HEK293 (cell line): ENCODE results near the gene PLPPR2.

Experiments
- BCL11A ChIP-seq: fragments of 450-650 bp; formaldehyde crosslinking; IDR thresholded peaks from 2 replicates; pipeline ENCODE4 v1.5.1; 2016; ENCODE audit warnings: low read depth, missing biosample characterization, missing genetic modification characterization
- BCL11B ChIP-seq: fragments of 450-650 bp; formaldehyde crosslinking; IDR thresholded peaks from 2 replicates; pipeline ENCODE4 v1.5.1; 2016; ENCODE audit warnings: low read depth, missing biosample characterization, missing genetic modification characterization
- FEZF1 ChIP-seq: fragments of 450-650 bp; formaldehyde crosslinking; IDR thresholded peaks from 2 replicates; pipeline ENCODE4 v1.5.1; 2016; ENCODE audit warnings: missing biosample characterization, missing genetic modification characterization
- GLI2 ChIP-seq: fragments of 450-650 bp; formaldehyde crosslinking; IDR thresholded peaks from 2 replicates; pipeline ENCODE4; 2017; ENCODE audit warnings: missing biosample characterization, missing genetic modification characterization, low read depth, borderline replicate concordance
- IKZF3 ChIP-seq: fragments of 450-650 bp; IDR thresholded peaks from 2 replicates; pipeline ENCODE4 v1.5.0; 2018; ENCODE audit warnings: missing biosample characterization, mild to moderate bottlenecking, missing genetic modification characterization, moderate library complexity
- KLF9 ChIP-seq: fragments of 450-650 bp; formaldehyde crosslinking; IDR thresholded peaks from 2 replicates; pipeline ENCODE4 v1.5.1; 2016; ENCODE audit warnings: missing biosample characterization, missing genetic modification characterization, low read depth
- MYNN ChIP-seq: fragments of 450-650 bp; formaldehyde crosslinking; IDR thresholded peaks from 2 replicates; pipeline ENCODE4 v1.5.1; 2016; ENCODE audit warnings: missing biosample characterization, missing genetic modification characterization, borderline replicate concordance
- SETDB1 ChIP-seq: IDR thresholded peaks from one replicate; pipeline ENCODE4 v1.6.1; 2017; ENCODE audit warnings: mild to moderate bottlenecking, low read length, moderate library complexity, mixed read lengths; ENCODE audit not compliant: insufficient read length
- SP2 ChIP-seq: fragments of 450-650 bp; formaldehyde crosslinking; IDR thresholded peaks from 2 replicates; pipeline ENCODE4 v1.5.1; 2016; ENCODE audit warnings: missing biosample characterization, missing genetic modification characterization
- ZBTB20 ChIP-seq: fragments of 450-650 bp; formaldehyde crosslinking; IDR thresholded peaks from 2 replicates; pipeline ENCODE4 v1.5.1; 2016; ENCODE audit warnings: missing biosample characterization, missing genetic modification characterization
- ZFP37 ChIP-seq: fragments of 450-650 bp; formaldehyde crosslinking; IDR thresholded peaks from 2 replicates; pipeline ENCODE4 v1.5.1; 2016; ENCODE audit warnings: missing biosample characterization, missing genetic modification characterization
- ZNF112 ChIP-seq: fragments of 450-650 bp; formaldehyde crosslinking; IDR thresholded peaks from 2 replicates; pipeline ENCODE4 v1.5.0; 2017; ENCODE audit warnings: missing biosample characterization, missing genetic modification characterization
- ZNF221 ChIP-seq: fragments of 450-650 bp; formaldehyde crosslinking; IDR thresholded peaks from 2 replicates; pipeline ENCODE4 v1.5.1; 2017; ENCODE audit warnings: missing biosample characterization, missing genetic modification characterization, borderline replicate concordance
- ZNF391 ChIP-seq: fragments of 450-650 bp; formaldehyde crosslinking; IDR thresholded peaks from 2 replicates; pipeline ENCODE4 v1.5.1; 2016; ENCODE audit warnings: low read depth, missing biosample characterization, missing genetic modification characterization, borderline replicate concordance
- ZNF423 ChIP-seq: fragments of 450-650 bp; formaldehyde crosslinking; IDR thresholded peaks from 2 replicates; pipeline ENCODE4 v1.5.1; 2016; ENCODE audit warnings: missing biosample characterization, missing genetic modification characterization
- ZNF514 ChIP-seq: fragments of 450-650 bp; formaldehyde crosslinking; IDR thresholded peaks from 2 replicates; pipeline ENCODE4 v1.5.1; 2016; ENCODE audit warnings: missing biosample characterization, missing genetic modification characterization
- ZNF544 ChIP-seq: fragments of 450-650 bp; formaldehyde crosslinking; IDR thresholded peaks from 2 replicates; pipeline ENCODE4 v1.5.0; 2017; ENCODE audit warnings: missing biosample characterization, missing genetic modification characterization
- ZNF560 ChIP-seq: fragments of 450-650 bp; formaldehyde crosslinking; IDR thresholded peaks from 2 replicates; pipeline ENCODE4 v1.5.1; 2017; ENCODE audit warnings: missing biosample characterization, missing genetic modification characterization, borderline replicate concordance
- ZNF585B ChIP-seq: fragments of 450-650 bp; formaldehyde crosslinking; IDR thresholded peaks from 2 replicates; pipeline ENCODE4 v1.5.1; 2016; ENCODE audit warnings: missing biosample characterization, missing genetic modification characterization
- ZNF747 ChIP-seq: fragments of 450-650 bp; formaldehyde crosslinking; IDR thresholded peaks from 2 replicates; pipeline ENCODE4 v1.5.1; 2016; ENCODE audit warnings: missing biosample characterization, missing genetic modification characterization
- ZNF776 ChIP-seq: fragments of 450-650 bp; formaldehyde crosslinking; IDR thresholded peaks from 2 replicates; pipeline ENCODE4 v1.5.0; 2017; ENCODE audit warnings: missing biosample characterization, missing genetic modification characterization, borderline replicate concordance
- ZNF785 ChIP-seq: fragments of 450-650 bp; formaldehyde crosslinking; IDR thresholded peaks from 2 replicates; pipeline ENCODE4 v1.5.1; 2016; ENCODE audit warnings: missing biosample characterization, missing genetic modification characterization
- ZNF792 ChIP-seq: fragments of 450-650 bp; formaldehyde crosslinking; IDR thresholded peaks from 2 replicates; pipeline ENCODE4 v1.5.1; 2016; ENCODE audit warnings: missing biosample characterization, missing genetic modification characterization
- TF ChIP-seq, protein P1 (sequence below): fragments of 450-650 bp; formaldehyde crosslinking; IDR thresholded peaks from 2 replicates; pipeline ENCODE4 v1.5.1; 2017; ENCODE audit warnings: missing biosample characterization, missing genetic modification characterization
- TF ChIP-seq, protein P2 (sequence below): fragments of 450-650 bp; formaldehyde crosslinking; IDR thresholded peaks from 2 replicates; pipeline ENCODE4 v1.5.1; 2016; ENCODE audit warnings: missing biosample characterization, missing genetic modification characterization, borderline replicate concordance
- TF ChIP-seq, protein P3 (sequence below): fragments of 450-650 bp; formaldehyde crosslinking; IDR thresholded peaks from 2 replicates; pipeline ENCODE4 v1.5.1; 2016; ENCODE audit warnings: missing biosample characterization, missing genetic modification characterization
- TF ChIP-seq, protein P4 (sequence below): fragments of 450-650 bp; formaldehyde crosslinking; IDR thresholded peaks from 2 replicates; pipeline ENCODE4 v1.5.1; 2016; ENCODE audit warnings: missing biosample characterization, missing genetic modification characterization
- TF ChIP-seq, protein P5 (sequence below): fragments of 450-650 bp; formaldehyde crosslinking; IDR thresholded peaks from 2 replicates; pipeline ENCODE4 v1.5.1; 2016; ENCODE audit warnings: missing biosample characterization, missing genetic modification characterization

PLPPR2 gene

DNA sequence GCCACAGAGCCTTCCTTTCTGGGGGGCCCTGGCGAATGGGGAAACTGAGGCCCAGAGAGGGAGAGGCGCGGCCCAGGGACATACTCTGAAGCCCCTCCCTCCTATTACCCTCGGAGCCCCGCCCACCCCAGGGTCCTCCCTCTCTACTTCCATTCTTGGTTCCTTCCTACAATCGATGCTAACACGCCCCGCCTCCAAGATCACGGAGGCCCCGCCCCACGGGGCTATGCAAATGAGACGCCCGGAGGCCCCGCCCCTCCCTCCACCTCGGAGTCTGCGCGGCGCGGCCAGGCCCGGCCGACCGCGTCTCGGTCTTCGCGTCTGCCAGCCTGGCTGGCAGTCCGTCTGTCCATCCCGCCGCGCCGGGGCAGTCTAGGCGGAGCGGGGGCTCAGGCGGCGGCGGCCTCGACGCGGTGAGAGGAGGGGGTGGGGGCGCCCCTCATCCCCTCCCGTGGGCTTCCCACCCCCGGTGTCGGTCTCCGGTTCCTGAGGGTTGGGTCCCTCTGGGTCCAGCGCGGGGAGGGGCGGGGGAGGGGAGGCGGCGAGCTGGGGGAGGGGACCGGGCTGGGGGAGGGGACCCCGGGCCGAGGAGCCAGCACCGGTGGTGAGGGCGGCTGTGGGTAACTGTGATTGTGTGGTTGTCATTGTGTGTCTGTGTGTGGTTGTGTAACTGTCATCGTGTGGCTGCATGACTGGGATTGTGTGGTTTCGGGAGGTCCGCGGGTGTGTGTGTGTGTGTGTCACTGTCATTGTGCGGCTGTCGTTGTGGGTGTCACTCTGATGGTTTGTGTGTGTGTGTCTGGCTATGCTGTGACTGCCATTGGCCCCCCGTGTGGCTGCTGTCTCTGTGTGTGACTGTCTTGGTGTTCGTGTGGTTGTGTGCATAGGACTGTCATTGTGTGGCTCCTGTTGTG lies at the start of gene PLPPR2 (continued):
- TF ChIP-seq GLI2 (tag by site-specific recombination) (no peak), SP2 (peak; percentile 76), FEZF1 (tag by site-specific recombination) (no peak), ZFP37 (tag by site-specific recombination) (no peak), ZNF391 (tag by site-specific recombination) (0 out of 2 replicates have a peak, but pooled peaks have one; percentile 27), ZNF112 (no peak), BCL11B (peak; percentile 84; the same call in 1 of the 2 replicates), ZNF747 (no peak; the same call in 1 of the 2 replicates), SETDB1 (no peak), ZNF585B (tag by site-specific recombination) (no peak), IKZF3 (tag by site-specific recombination) (no peak), ZNF423 (no peak), ZNF560 (tag by site-specific recombination) (no peak), ZNF792 (peak; percentile 84), BCL11A (tag by site-specific recombination) (no peak), ZBTB20 (tag by site-specific recombination) (peak; percentile 37; the same call in 1 of the 2 replicates), KLF9 (peak; percentile 50; the same call in 1 of the 2 replicates), ZNF785 (tag by site-specific recombination) (no peak; the same call in 1 of the 2 replicates), ZNF221 (tag by site-specific recombination) (no peak), ZNF514 (tag by site-specific recombination) (no peak), ZNF776 (tag by site-specific recombination) (no peak), MYNN (tag by site-specific recombination) (no peak), ZNF544 (tag by site-specific recombination) (no peak)
- TF ChIP-seq, protein P1, sequence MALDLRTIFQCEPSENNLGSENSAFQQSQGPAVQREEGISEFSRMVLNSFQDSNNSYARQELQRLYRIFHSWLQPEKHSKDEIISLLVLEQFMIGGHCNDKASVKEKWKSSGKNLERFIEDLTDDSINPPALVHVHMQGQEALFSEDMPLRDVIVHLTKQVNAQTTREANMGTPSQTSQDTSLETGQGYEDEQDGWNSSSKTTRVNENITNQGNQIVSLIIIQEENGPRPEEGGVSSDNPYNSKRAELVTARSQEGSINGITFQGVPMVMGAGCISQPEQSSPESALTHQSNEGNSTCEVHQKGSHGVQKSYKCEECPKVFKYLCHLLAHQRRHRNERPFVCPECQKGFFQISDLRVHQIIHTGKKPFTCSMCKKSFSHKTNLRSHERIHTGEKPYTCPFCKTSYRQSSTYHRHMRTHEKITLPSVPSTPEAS (tag by site-specific recombination) = peak; percentile 86
- TF ChIP-seq, protein P2, sequence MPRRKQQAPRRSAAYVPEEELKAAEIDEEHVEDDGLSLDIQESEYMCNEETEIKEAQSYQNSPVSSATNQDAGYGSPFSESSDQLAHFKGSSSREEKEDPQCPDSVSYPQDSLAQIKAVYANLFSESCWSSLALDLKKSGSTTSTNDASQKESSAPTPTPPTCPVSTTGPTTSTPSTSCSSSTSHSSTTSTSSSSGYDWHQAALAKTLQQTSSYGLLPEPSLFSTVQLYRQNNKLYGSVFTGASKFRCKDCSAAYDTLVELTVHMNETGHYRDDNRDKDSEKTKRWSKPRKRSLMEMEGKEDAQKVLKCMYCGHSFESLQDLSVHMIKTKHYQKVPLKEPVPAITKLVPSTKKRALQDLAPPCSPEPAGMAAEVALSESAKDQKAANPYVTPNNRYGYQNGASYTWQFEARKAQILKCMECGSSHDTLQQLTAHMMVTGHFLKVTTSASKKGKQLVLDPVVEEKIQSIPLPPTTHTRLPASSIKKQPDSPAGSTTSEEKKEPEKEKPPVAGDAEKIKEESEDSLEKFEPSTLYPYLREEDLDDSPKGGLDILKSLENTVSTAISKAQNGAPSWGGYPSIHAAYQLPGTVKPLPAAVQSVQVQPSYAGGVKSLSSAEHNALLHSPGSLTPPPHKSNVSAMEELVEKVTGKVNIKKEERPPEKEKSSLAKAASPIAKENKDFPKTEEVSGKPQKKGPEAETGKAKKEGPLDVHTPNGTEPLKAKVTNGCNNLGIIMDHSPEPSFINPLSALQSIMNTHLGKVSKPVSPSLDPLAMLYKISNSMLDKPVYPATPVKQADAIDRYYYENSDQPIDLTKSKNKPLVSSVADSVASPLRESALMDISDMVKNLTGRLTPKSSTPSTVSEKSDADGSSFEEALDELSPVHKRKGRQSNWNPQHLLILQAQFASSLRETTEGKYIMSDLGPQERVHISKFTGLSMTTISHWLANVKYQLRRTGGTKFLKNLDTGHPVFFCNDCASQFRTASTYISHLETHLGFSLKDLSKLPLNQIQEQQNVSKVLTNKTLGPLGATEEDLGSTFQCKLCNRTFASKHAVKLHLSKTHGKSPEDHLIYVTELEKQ (tag by site-specific recombination) = peak; percentile 38; the same call in 1 of the 2 replicates
- TF ChIP-seq, protein P3, sequence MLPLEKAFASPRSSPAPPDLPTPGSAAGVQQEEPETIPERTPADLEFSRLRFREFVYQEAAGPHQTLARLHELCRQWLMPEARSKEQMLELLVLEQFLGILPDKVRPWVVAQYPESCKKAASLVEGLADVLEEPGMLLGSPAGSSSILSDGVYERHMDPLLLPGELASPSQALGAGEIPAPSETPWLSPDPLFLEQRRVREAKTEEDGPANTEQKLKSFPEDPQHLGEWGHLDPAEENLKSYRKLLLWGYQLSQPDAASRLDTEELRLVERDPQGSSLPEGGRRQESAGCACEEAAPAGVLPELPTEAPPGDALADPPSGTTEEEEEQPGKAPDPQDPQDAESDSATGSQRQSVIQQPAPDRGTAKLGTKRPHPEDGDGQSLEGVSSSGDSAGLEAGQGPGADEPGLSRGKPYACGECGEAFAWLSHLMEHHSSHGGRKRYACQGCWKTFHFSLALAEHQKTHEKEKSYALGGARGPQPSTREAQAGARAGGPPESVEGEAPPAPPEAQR (tag by site-specific recombination) = peak; percentile 24; the same call in 1 of the 2 replicates
- TF ChIP-seq, protein P4, sequence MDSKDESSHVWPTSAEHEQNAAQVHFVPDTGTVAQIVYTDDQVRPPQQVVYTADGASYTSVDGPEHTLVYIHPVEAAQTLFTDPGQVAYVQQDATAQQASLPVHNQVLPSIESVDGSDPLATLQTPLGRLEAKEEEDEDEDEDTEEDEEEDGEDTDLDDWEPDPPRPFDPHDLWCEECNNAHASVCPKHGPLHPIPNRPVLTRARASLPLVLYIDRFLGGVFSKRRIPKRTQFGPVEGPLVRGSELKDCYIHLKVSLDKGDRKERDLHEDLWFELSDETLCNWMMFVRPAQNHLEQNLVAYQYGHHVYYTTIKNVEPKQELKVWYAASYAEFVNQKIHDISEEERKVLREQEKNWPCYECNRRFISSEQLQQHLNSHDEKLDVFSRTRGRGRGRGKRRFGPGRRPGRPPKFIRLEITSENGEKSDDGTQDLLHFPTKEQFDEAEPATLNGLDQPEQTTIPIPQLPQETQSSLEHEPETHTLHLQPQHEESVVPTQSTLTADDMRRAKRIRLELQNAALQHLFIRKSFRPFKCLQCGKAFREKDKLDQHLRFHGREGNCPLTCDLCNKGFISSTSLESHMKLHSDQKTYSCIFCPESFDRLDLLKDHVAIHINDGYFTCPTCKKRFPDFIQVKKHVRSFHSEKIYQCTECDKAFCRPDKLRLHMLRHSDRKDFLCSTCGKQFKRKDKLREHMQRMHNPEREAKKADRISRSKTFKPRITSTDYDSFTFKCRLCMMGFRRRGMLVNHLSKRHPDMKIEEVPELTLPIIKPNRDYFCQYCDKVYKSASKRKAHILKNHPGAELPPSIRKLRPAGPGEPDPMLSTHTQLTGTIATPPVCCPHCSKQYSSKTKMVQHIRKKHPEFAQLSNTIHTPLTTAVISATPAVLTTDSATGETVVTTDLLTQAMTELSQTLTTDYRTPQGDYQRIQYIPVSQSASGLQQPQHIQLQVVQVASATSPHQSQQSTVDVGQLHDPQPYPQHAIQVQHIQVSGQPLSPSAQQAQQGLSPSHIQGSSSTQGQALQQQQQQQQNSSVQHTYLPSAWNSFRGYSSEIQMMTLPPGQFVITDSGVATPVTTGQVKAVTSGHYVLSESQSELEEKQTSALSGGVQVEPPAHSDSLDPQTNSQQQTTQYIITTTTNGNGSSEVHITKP = peak; percentile 69
- TF ChIP-seq, protein P5, sequence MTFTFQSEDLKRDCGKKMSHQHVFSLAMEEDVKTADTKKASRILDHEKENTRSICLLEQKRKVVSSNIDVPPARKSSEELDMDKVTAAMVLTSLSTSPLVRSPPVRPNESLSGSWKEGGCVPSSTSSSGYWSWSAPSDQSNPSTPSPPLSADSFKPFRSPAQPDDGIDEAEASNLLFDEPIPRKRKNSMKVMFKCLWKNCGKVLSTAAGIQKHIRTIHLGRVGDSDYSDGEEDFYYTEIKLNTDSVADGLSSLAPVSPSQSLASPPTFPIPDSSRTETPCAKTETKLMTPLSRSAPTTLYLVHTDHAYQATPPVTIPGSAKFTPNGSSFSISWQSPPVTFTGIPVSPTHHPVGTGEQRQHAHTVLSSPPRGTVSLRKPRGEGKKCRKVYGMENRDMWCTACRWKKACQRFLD (tag by site-specific recombination) = no peak
